Adipocyte (in vitro differentiated cells): Measurements from ENCODE around the gene RASD2.

Experiments used
- DNase-seq: peaks from one replicate; pipeline ENCODE4 v3.0.0-alpha.2; 2015; ENCODE audit warnings: low read depth
- H3K27me3 ChIP-seq: replicated peaks from 2 replicates; pipeline ENCODE4 v1.7.0; 2013; ENCODE audit warnings: mild to moderate bottlenecking, low read length, moderate library complexity; ENCODE audit not compliant: control insufficient read depth, insufficient read depth
- H3K36me3 ChIP-seq: 2 replicates; pipeline ENCODE4 v1.7.0; 2013; ENCODE audit warnings: low read length, mild to moderate bottlenecking, moderate library complexity; ENCODE audit not compliant: control insufficient read depth, insufficient read depth, severe bottlenecking
- H3K4me1 ChIP-seq: 2 replicates; pipeline ENCODE4 v1.7.0; 2013; ENCODE audit warnings: mild to moderate bottlenecking, low read length, moderate library complexity; ENCODE audit not compliant: control insufficient read depth, insufficient read depth
- H3K4me3 ChIP-seq: 2 replicates; pipeline ENCODE4 v1.7.0; 2013; ENCODE audit warnings: mild to moderate bottlenecking, low read length, moderate library complexity
- H3K9ac ChIP-seq: 2 replicates; pipeline ENCODE4 v1.7.0; 2013; ENCODE audit warnings: mild to moderate bottlenecking, low read length, moderate library complexity
- H3K9me3 ChIP-seq: 2 replicates; pipeline ENCODE4 v1.7.0; 2013; ENCODE audit warnings: mild to moderate bottlenecking, low read length, moderate library complexity; ENCODE audit not compliant: control insufficient read depth

RASD2 gene

GRCh38 chr22:35542939-35543516, 2.4 kb downstream of the RASD2 start:
- H3K4me3 ChIP-seq, result no peak overlapping the region
- no peaks in the 10 kb centered on the region for H3K36me3 ChIP-seq
- H3K9me3 ChIP-seq, result no peaks in the 10 kb centered on the region
- no peak for DNase-seq
- no peak overlapping the region for H3K9ac ChIP-seq
- peaks cover 28% of the 10 kb centered on the region for H3K27me3 ChIP-seq
- H3K4me1 ChIP-seq, result peaks cover 7% of the 10 kb centered on the region

GRCh38 chr22:35543702-35544101, 3.1 kb downstream of the RASD2 start:
- H3K4me3 ChIP-seq, result no peak overlapping the region
- no peak overlapping the region for H3K9ac ChIP-seq
- peaks cover 7% of the 10 kb centered on the region for H3K4me1 ChIP-seq
- DNase-seq, result no peak
- no peaks in the 10 kb centered on the region for H3K9me3 ChIP-seq
- H3K27me3 ChIP-seq, result peaks cover 35% of the 10 kb centered on the region
- H3K36me3 ChIP-seq, result no peaks in the 10 kb centered on the region

GRCh38 chr22:35544189-35544588, 3.6 kb downstream of the RASD2 start:
- H3K4me1 ChIP-seq, result peaks cover 7% of the 10 kb centered on the region
- no peak overlapping the region for H3K4me3 ChIP-seq
- H3K27me3 ChIP-seq, result peaks cover 37% of the 10 kb centered on the region

GRCh38 chr22:35544827-35545226, 4.2 kb downstream of the RASD2 start:
- Histone ChIP-seq H3K4me1 (peaks cover 6% of the 10 kb centered on the region), H3K9me3 (no peaks in the 10 kb centered on the region), H3K4me3 (no peak overlapping the region), H3K36me3 (no peaks in the 10 kb centered on the region), H3K27me3 (peaks cover 37% of the 10 kb centered on the region), H3K9ac (no peak overlapping the region)
- DNase-seq, result no peak

More at GRCh38 chr22:35544189-35544588, 3.6 kb downstream of the RASD2 start:
- Histone ChIP-seq H3K9me3 (no peaks in the 10 kb centered on the region), H3K9ac (no peak overlapping the region), H3K36me3 (no peaks in the 10 kb centered on the region)
- DNase-seq, result no peak

- no peak for DNase-seq
- Histone ChIP-seq H3K4me1 (no peaks in the 10 kb centered on the region), H3K4me3 (no peak overlapping the region), H3K9me3 (no peaks in the 10 kb centered on the region), H3K36me3 (no peaks in the 10 kb centered on the region), H3K9ac (no peak overlapping the region), H3K27me3 (peaks cover 34% of the 10 kb centered on the region)
Observed at GRCh38 chr22:35546886-35547285, 6.3 kb downstream of the RASD2 start.

GRCh38 chr22:35547987-35548721, 7.5 kb downstream of the RASD2 start:
- Histone ChIP-seq H3K27me3 (peaks cover 22% of the 10 kb centered on the region), H3K9ac (no peak overlapping the region), H3K4me3 (no peak overlapping the region), H3K9me3 (no peaks in the 10 kb centered on the region), H3K36me3 (no peaks in the 10 kb centered on the region), H3K4me1 (no peaks in the 10 kb centered on the region)
- no peak for DNase-seq

GRCh38 chr22:35548722-35549112, 8.1 kb downstream of the RASD2 start:
- Histone ChIP-seq H3K36me3 (no peaks in the 10 kb centered on the region), H3K4me1 (no peaks in the 10 kb centered on the region)

GRCh38 chr22:35549328-35549727, 8.7 kb downstream of the RASD2 start:
- Histone ChIP-seq H3K4me1 (no peaks in the 10 kb centered on the region), H3K9me3 (no peaks in the 10 kb centered on the region), H3K9ac (no peak overlapping the region), H3K4me3 (no peak overlapping the region), H3K27me3 (peaks cover 28% of the 10 kb centered on the region), H3K36me3 (no peaks in the 10 kb centered on the region)
- no peak for DNase-seq

More at GRCh38 chr22:35548722-35549112, 8.1 kb downstream of the RASD2 start:
- DNase-seq, result no peak
- peaks cover 24% of the 10 kb centered on the region for H3K27me3 ChIP-seq
- no peak overlapping the region for H3K9ac ChIP-seq
- no peak overlapping the region for H3K4me3 ChIP-seq
- no peaks in the 10 kb centered on the region for H3K9me3 ChIP-seq

GRCh38 chr22:35551549-35552177, 11.0 kb downstream of the RASD2 start:
- Histone ChIP-seq H3K36me3 (no peaks in the 10 kb centered on the region), H3K4me3 (no peak overlapping the region), H3K9ac (no peak overlapping the region), H3K27me3 (peaks cover 42% of the 10 kb centered on the region), H3K4me1 (no peaks in the 10 kb centered on the region), H3K9me3 (no peaks in the 10 kb centered on the region)
- DNase-seq, result no peak

- no peak overlapping the region for H3K9ac ChIP-seq
- H3K27me3 ChIP-seq, result peaks cover 43% of the 10 kb centered on the region
- no peaks in the 10 kb centered on the region for H3K36me3 ChIP-seq
- peak; percentile 49 for DNase-seq
- H3K4me3 ChIP-seq, result no peak overlapping the region
- H3K9me3 ChIP-seq, result no peaks in the 10 kb centered on the region
- no peaks in the 10 kb centered on the region for H3K4me1 ChIP-seq
Observed at GRCh38 chr22:35552196-35552842, 11.7 kb downstream of the RASD2 start.

GRCh38 chr22:35552846-35553245, 12.2 kb downstream of the RASD2 start:
- H3K4me3 ChIP-seq, result no peak overlapping the region
- no peaks in the 10 kb centered on the region for H3K4me1 ChIP-seq
- H3K9ac ChIP-seq, result no peak overlapping the region
- no peak for DNase-seq
- no peaks in the 10 kb centered on the region for H3K9me3 ChIP-seq
- H3K36me3 ChIP-seq, result no peaks in the 10 kb centered on the region
- H3K27me3 ChIP-seq, result peaks cover 41% of the 10 kb centered on the region
